AML-193 (cell line): Measurements from ENCODE around the gene WNK2.

ENCODE experiments used
- DNase-seq, 2 experiments: peaks; one replicate each; lab custom pipeline; 2025; lab: John Stamatoyannopoulos, UW

The WNK2 gene

GRCh38 chr9:93185266-93186214 lies 1.6 kb downstream of the WNK2 start:
- no peak for DNase-seq

DNA sequence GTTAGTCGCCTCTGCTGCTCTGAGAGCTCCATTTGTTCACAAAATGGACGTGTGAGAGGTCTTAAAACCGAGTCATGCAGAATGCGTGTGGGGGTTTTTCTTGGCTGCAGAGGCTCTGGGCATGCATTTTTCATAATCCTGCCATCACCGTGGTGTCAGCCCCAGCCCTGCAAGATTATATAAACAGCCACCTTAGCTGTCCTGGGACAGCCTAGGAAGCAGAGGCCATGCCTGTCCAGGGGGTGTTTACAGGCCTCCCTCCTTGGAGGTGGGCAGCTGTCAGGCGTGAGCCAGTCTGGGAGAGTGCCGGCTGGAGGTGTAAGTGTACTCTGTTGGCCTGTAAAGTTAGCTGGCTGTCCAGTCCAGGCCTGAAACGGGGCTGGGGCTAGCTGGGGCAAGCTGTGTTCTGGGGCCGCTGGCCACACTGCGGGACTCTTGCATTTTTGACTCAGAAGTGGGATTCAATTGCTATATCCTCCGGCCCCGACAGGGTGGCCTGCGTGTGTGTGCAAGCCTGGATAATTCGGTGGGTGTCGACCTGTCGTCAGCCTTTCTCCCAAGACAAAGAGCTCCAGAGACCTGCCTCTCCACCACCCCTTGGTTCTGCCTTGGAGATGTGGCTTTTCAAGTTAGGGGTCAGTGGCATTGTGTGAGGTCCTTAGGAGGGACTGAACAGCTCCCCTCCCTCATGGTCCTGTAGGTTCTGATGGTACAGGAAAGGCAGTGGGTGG lies 2.4 kb downstream of the WNK2 start:
- DNase-seq, result no peak

DNA sequence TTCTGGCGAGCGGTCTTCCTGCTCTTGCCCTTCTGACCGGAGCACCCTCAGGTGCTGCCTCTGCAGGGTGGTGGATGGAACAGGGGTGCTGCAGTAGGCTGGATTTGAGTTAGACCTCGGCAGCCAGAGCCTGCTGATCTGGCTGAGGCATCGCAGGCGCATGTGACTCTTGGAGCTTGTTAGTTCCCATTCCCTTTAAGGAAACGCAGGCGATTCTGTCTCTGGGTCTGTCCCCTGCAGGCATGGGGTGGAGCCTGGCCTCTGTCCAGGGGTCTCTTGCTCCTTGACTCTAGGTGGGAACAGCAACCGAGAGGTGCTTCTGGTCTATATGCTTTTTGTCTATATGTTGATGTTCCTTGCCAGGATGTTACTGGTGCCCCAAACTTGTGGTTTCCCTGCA lies 3.1 kb downstream of the WNK2 start:
- no peak for DNase-seq

- no peak for DNase-seq
Observed at GRCh38 chr9:93187574-93187973, 3.6 kb downstream of the WNK2 start.

DNA sequence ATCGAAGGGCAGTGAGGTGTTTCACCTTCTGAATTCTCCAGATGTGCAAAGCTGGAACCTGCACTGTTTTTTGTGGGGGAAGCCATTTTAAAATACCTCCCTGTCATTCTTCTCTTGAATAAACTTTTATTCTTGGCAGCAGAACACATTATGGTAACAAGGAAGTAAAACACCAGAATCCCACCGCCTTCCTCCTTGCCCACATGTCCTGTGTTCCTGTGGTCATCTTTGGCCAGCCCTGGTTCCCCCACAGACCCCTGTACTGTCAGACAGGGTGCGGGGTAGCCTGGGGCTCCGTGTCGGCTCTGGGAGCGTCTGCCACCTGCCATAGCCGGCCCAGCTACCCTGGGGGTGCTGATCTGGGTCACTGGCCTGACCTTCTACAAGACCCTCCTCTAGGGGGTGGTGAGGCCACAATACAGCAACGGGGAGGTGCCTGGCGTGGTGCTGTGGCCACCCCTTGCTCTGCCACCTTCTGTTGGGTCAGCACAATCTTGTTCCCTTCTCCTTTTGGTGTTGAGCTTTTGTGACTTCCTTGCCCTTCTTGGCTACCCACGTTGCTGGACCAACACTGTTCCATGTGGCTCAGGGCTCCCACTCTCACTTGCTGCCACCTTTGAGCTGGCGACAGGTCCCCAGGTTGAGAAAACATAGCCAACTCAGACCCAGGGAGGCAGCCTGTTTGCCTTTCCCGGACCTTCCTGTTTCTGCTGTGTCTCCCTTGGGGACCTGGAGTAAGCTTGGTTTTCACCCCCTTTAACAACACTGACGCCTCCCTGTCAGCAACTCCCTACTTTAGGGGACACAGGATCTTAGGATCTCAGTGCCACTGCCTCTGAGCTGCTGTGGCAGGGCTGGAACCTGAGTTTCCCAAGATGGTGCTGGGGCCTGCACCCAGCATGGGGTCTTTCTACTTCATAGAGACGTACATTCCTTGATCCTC lies 4.8 kb downstream of the WNK2 start:
- DNase-seq, result no peak

DNA sequence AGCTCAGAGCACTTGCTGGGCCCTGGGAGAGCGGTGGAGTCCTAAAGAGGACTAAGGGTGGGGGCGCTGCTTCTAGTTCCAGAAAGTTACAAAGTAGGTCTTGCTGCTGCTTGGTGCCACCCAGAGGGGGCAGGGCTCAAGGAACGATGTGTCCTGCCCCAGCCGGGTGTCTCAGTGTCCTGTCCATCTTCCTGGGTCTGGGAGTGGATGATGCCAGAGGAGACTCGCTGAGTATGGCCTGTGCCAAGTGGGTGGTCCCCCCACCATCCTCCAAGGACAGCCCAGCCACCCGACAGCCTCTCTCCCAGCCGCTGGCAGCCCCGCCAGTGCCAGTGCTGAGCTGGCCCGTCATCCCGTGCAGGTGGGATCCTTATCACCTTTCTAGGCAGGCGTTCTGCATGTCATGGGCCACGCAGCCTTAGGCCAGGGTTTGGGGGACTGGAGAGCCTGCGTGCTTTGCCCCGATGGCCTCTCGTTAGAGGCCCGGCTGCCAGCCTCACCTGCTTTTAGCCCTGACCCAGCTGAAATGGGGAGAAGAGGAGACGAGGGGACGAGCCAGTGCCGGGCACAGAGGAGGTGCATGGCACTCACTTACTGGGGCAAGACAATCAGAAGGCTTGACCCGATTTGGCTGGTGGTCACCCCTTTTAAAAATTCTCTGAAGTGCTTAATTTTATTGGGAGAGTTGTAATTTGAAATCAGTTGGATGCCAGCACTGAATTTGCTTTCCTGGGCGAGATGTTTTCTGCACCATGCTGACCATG lies 5.6 kb downstream of the WNK2 start:
- DNase-seq, result no peak

DNA sequence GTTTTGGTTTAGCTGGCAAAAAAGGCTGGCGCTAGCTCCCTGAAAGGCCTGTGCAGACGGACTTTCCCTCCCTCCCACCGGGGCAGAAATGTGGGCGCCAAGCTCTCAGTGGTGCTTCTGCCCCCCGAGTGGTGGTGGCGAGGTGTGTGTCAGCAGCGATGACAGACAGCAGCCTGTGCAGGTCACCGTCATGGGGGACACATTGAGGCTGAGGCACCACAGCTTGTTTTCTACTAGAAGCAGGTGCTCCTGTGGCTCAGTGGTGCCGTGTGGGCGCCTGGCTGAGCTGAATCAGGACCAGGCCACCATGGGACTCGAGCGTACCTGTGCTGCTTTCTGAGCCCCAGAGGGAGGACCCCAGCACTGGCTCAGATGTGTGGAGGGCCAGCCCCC lies 6.2 kb downstream of the WNK2 start:
- no peak for DNase-seq

- no peak for DNase-seq
Observed at GRCh38 chr9:93190656-93191353, 6.9 kb downstream of the WNK2 start.

DNA sequence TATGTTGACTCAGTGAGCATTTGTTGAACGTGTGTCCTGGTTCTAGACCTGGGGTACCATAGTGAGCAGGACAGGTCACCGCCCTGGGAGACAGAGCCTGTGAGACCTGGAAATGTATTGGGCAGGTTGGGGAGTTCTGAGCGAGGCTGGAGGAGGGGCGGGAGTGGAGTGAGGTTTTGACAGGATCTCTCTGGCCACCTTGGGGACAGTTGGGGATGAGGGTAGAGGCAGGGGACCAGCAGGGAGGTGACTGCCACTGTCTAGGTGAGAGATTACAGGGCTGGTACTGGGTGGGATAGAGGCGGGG lies 7.4 kb downstream of the WNK2 start:
- no peak for DNase-seq

DNA sequence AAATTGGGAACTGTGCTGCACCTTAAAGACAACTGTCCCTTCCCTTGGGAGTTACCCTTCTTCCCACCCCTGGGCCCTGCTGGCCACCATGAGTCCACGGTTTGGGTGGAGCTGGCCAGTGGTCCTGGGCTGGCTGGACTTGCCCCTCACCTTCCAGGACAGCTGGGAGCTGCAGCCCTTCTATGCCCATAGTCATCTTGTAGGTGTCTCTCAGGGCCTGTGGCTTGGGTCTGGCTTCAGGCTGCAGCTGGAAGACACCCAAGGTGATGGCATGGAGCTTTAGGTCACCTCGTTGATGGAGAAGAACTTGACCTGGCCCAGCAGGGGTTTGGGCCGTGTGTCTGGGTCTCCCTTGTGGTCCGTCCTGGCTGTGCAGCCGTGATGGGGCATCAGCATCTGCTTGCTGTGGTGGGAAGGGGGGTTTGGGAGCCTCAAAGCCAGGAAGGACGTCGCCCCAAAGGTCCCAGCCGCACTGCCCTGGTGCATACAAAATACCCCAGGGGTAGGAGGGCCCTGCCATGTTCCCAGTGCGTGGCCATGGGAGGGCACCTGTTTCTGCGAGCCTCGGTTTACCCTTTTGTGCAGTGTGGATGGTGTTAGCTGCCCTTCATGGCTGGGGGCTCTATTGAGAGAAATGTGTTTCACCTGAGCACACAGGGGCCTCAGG lies 8.9 kb downstream of the WNK2 start:
- no peak for DNase-seq

DNA sequence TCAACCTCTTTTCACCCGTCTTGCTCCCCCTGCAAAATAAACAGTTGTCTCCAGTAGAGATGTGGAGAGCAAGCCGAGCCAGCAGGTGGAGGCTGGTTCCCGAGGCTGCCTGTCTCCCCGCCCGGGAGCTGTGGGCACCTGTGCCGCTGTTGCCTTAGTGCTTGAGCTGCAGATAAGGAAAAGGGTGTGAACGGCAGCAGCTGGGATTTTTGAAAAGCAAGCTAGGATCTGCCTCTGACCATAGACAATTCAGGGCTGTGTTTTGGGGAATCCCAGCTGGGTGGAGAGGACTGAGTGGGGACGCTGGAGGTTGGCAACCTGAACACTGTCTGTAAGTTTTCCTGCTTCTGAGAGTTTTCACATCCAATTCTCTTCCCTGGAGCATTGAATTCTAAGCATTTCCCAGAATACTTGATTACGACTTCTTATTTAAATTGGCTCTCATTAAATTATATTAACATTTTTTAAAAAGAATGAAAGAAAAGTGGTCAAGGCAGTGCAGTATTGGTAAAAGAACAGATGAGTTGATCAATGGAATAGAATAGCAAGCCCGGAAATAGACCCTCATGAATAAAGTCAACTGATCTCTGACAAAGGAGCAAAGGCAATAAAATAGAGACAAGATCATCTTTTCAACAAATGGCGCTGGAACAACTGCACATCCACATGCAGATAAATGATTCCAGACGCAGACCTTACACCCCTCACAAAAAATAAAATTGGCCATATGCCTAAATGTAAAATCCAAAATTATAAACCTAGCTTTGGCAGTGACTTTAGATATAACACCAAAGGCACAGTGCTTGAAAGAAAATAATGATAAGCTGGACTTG lies 9.7 kb downstream of the WNK2 start:
- no peak for DNase-seq

DNA sequence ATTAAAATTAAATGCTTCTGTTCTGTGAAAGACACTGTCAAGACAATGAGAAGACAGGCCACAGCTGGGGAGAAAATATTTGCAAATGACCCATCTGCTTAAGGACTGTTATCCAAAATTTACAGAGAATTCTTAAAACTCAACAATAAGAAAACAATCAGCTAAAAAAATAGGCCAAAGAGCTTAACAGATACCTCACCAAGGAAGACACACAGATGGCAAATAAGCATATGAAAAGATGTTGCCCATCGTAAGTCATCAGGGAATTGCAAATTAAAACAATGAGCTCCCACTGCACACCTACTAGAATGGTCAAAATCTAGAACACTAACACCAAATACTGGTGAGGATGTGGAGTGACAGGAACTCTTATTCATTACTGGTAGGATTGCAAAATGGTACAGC lies 10.3 kb downstream of the WNK2 start:
- no peak for DNase-seq

DNA sequence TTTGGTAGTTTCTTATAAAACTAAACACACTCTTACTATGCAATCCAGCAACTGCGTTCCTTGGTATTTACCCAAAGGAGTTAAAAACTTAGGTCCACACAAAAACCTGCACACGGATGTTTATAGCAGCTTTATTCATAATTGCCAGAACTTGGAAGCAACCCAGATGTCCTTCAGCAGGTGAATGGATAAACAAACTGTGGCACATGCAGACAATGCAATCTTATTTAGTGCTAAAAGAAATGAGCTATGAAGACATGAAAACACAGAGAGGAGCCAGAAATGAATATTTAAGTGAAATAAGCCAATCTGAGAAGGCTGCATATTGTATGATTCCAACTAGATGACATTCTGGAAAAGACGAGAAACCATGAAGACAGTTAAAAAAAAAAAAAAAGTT lies 10.7 kb downstream of the WNK2 start:
- no peak for DNase-seq

DNA sequence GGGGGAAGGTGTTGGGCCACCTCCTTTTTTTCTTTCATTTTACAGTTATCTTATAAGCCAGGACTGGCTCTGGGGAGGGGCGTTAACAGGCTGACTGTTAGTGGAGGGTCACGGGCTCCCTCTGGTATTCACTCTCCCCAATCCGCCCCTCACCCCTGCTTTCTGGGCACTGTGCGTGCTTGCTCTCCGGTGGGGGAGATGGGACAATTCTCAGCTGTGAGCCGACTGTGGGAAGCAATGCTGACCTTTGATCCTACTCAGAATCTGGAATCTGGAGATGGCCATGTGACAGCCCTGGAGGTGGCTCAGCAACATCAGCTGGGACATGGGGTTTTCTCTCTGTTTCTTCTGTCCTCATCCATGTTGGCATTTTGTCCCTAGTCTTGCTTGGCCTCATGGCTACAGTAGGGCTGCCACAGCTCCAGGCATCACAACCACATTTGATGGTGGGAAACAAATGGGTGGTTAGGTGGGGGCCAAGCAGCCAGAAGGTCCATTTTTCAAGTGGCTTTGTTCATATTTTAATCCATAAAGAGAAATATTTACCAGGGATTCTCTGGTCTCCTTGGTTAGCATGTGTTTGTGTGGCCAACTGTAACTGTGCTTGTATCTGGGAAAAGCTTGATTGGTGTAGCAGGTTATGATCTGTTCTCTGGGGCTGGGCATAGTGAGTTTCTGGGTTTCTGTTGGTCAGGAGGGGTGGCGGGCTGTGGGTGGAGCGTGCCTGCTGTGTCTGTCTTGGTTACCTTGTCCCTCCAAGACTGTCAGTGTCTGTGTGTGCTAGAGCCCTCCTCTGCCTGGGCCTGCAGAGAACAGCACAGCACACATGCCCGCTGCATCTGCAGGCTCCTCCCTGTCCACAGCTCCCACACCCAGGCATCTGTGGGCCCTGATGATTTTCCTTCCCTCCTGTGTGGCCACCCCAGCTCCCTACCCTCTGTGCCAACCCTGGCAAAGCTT lies 12.4 kb downstream of the WNK2 start:
- no peak for DNase-seq

DNA sequence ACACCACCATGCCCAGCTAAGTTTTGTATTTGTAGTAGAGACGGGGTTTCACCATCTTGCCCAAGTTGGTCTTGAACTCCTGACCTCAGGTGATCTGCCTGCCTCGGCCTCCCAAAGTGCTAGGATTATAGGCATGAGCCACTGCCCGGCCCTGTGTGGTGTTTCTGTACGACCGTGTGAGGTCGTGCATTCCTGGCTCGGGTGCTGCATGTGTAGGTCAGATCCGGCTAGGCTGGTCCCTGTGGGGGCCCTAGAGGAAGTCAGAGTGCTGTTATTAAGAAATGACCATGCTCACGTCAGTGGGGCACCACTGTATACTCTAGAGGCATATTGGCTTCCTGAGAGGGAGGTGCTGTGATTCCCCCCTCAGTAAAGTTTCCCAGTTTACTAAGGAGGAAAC lies 13.7 kb downstream of the WNK2 start:
- no peak for DNase-seq

- DNase-seq, result no peak
Observed at GRCh38 chr9:93198117-93198837, 14.3 kb downstream of the WNK2 start.

- DNase-seq, result no peak
Observed at GRCh38 chr9:93198838-93199625, 15.1 kb downstream of the WNK2 start.
